ENCODE measurements around the gene COPS7A. TPM values are rescaled to one million over a fixed set of nuclear protein-coding genes. Genes with fewer than 3 reads are reported as not detected.
A peak's percentile ranks its signal among the peaks of the same experiment; 100 is the strongest.

COPS7A gene
- total RNA-seq, 3 donors from 2014 or later, result 52.1 to 72.2 (median 59.9) TPM

- peak overlapping the region; percentile 80 to 99 (median 97) for H3K4me3 ChIP-seq
- H3K27me3 ChIP-seq, result no peaks in the 10 kb centered on the region
- H3K4me1 ChIP-seq, result peaks cover 3 to 18% of the 10 kb centered on the region in 2 donors
- no peaks in the 10 kb centered on the region for H3K36me3 ChIP-seq
- intact Hi-C loops (cut with DNase I; ENCODE audit: low total_unique reads), result loop anchor here (2.0 kb wide), 1 partner anchor 34 kb away; no protein-coding TSS in a partner anchor
- no peaks in the 10 kb centered on the region for H3K9me3 ChIP-seq
- H3K27ac ChIP-seq, result peak overlapping the region; percentile 98 to 99
- TF ChIP-seq POLR2AphosphoS5 (IDR thresholded peaks at IDR 0.05) (peak in 1 of 3 donors; percentile 15), POLR2A (IDR thresholded peaks at IDR 0.05) (no peak)
- DNase-seq (ENCODE audit: low spot score in 2 of 2), result peak in 1 of 2 donors; percentile 26
Measured at GRCh38 chr12:6688543-6688998, 35.3 kb upstream of the COPS7A start.

- Histone ChIP-seq H3K4me3 (peak within 1 kb of the TSS; percentile 80 to 99 (median 97)), H3K36me3 (no peaks in the 10 kb centered on the region), H3K27me3 (no peaks in the 10 kb centered on the region), H3K4me1 (peaks cover 3 to 18% of the 10 kb centered on the region in 2 donors), H3K9me3 (no peaks in the 10 kb centered on the region), H3K27ac (peak within 1 kb of the TSS; percentile 98 to 99)
- DNase-seq (ENCODE audit: low spot score in 2 of 2), result peak; percentile 95 to 97
- intact Hi-C loops (cut with DNase I; ENCODE audit: low total_unique reads), result loop anchor here (2.0 kb wide), 1 partner anchor 34 kb away; no protein-coding TSS in a partner anchor
- TF ChIP-seq CTCF (IDR thresholded peaks at IDR 0.05) (peak; percentile 39 to 76 (median 55)), POLR2AphosphoS5 (IDR thresholded peaks at IDR 0.05) (peak; percentile 87 to 93 (median 90)), POLR2A (IDR thresholded peaks at IDR 0.05) (peak; percentile 31)
Measured at GRCh38 chr12:6688999-6689882, 34.6 kb upstream of the COPS7A start, which contains the start of gene ZNF384. TSS of gene ZNF384 (minus strand) at chr12:6689375. CDS start at chr12:6679520, 9,855 bp downstream.

GRCh38 chr12:6691473-6691872 is 32.4 kb upstream of the COPS7A start:
- peaks cover 0 to 5% of the 10 kb centered on the region in 2 donors for H3K27me3 ChIP-seq
- H3K36me3 ChIP-seq, result no peaks in the 10 kb centered on the region
- no peak for DNase-seq (ENCODE audit: low spot score in 2 of 2)
- H3K4me3 ChIP-seq, result no peak overlapping the region
- H3K9me3 ChIP-seq, result no peaks in the 10 kb centered on the region
- intact Hi-C loops (cut with DNase I; ENCODE audit: low total_unique reads), result no loop called here
- H3K4me1 ChIP-seq, result peaks cover 3 to 18% of the 10 kb centered on the region in 2 donors
- no peak overlapping the region for H3K27ac ChIP-seq
- TF ChIP-seq POLR2AphosphoS5 (IDR thresholded peaks at IDR 0.05) (no peak), CTCF (IDR thresholded peaks at IDR 0.05) (no peak), POLR2A (IDR thresholded peaks at IDR 0.05) (no peak)

- H3K27me3 ChIP-seq, result peaks cover 0 to 14% of the 10 kb centered on the region in 2 donors
- H3K4me1 ChIP-seq, result peaks cover 2 to 7% of the 10 kb centered on the region in 2 donors
- TF ChIP-seq CTCF (IDR thresholded peaks at IDR 0.05) (no peak), POLR2AphosphoS5 (IDR thresholded peaks at IDR 0.05) (no peak), POLR2A (IDR thresholded peaks at IDR 0.05) (no peak)
- no peaks in the 10 kb centered on the region for H3K36me3 ChIP-seq
- H3K27ac ChIP-seq, result no peak overlapping the region
- no peak overlapping the region for H3K4me3 ChIP-seq
- intact Hi-C loops (cut with DNase I; ENCODE audit: low total_unique reads), result no loop called here
- no peak for DNase-seq (ENCODE audit: low spot score in 2 of 2)
- no peaks in the 10 kb centered on the region for H3K9me3 ChIP-seq
Measured at GRCh38 chr12:6692888-6693287, 31.0 kb upstream of the COPS7A start.

- Histone ChIP-seq H3K9me3 (no peaks in the 10 kb centered on the region), H3K27ac (no peak overlapping the region), H3K4me3 (no peak overlapping the region), H3K36me3 (no peaks in the 10 kb centered on the region), H3K27me3 (peaks cover 0 to 21% of the 10 kb centered on the region in 2 donors), H3K4me1 (peaks cover 0 to 5% of the 10 kb centered on the region in 2 donors)
- intact Hi-C loops (cut with DNase I; ENCODE audit: low total_unique reads), result no loop called here
- DNase-seq (ENCODE audit: low spot score in 2 of 2), result no peak
- TF ChIP-seq POLR2AphosphoS5 (IDR thresholded peaks at IDR 0.05) (no peak), CTCF (IDR thresholded peaks at IDR 0.05) (no peak), POLR2A (IDR thresholded peaks at IDR 0.05) (no peak)
Measured at GRCh38 chr12:6693832-6694355, 30.0 kb upstream of the COPS7A start.
